GM23338 (cell line): ENCODE measurements around the gene IFITM1. TPM values are rescaled to one million over a fixed set of nuclear protein-coding genes. Genes with fewer than 3 reads are reported as not detected.

Experiments
- ATAC-seq: fragments of 200-7000 bp; cut with Tn5 transposase; 3 replicates; pipeline ENCODE4 v1.9.1; 2020
- DNase-seq: peaks from one replicate; pipeline ENCODE4 v3.0.0-alpha.2; 2015; ENCODE audit warnings: low spot score
- H2AFZ ChIP-seq: fragments of 200-600 bp; sonication (generic); 2 replicates; pipeline ENCODE4 v1.8.0; 2016; ENCODE audit warnings: antibody characterized with exemption, mild to moderate bottlenecking, moderate library complexity
- H3F3A ChIP-seq: fragments of 200-600 bp; sonication (generic); replicated peaks from 2 replicates; pipeline ENCODE4 v1.8.0; 2017; ENCODE audit warnings: antibody characterized with exemption, mixed run types, low read depth
- H3K27ac ChIP-seq: fragments of 200-600 bp; sonication (generic); 2 replicates; pipeline ENCODE4 v1.6.1; 2016; ENCODE audit warnings: low read depth
- H3K27me3 ChIP-seq: fragments of 200-600 bp; sonication (generic); 2 replicates; pipeline ENCODE4 v1.8.0; 2016; ENCODE audit warnings: mild to moderate bottlenecking, mixed run types, moderate library complexity; ENCODE audit not compliant: insufficient read depth
- H3K36me3 ChIP-seq: fragments of 200-600 bp; sonication (generic); 2 replicates; pipeline ENCODE4 v1.8.0; 2016; ENCODE audit warnings: mild to moderate bottlenecking; ENCODE audit not compliant: insufficient read depth
- H3K4me1 ChIP-seq: fragments of 200-600 bp; sonication (generic); 2 replicates; pipeline ENCODE4 v1.8.0; 2016; ENCODE audit warnings: mild to moderate bottlenecking, moderate library complexity; ENCODE audit not compliant: insufficient read depth
- H3K4me2 ChIP-seq: fragments of 200-600 bp; sonication (generic); 2 replicates; pipeline ENCODE4 v1.7.1; 2017; ENCODE audit warnings: mixed run types
- H3K4me3 ChIP-seq: fragments of 200-600 bp; sonication (generic); 2 replicates; pipeline ENCODE4 v1.6.1; 2016; ENCODE audit warnings: mixed run types
- H3K79me2 ChIP-seq: fragments of 200-600 bp; sonication (generic); replicated peaks from 2 replicates; pipeline ENCODE4 v1.8.0; 2017; ENCODE audit warnings: mild to moderate bottlenecking; ENCODE audit not compliant: insufficient read depth
- H3K9me2 ChIP-seq: fragments of 200-600 bp; sonication (generic); 2 replicates; pipeline ENCODE4 v1.8.0; 2017; ENCODE audit not compliant: insufficient read depth
- H4K20me1 ChIP-seq: fragments of 200-600 bp; sonication (generic); replicated peaks from 2 replicates; pipeline ENCODE4 v1.8.0; 2017; ENCODE audit warnings: mild to moderate bottlenecking; ENCODE audit not compliant: insufficient read depth
- H3K27ac Mint-ChIP-seq: 2 replicates; pipeline ENCODE4 v1.8.0; 2020; ENCODE audit warnings: inconsistent platforms, mild to moderate bottlenecking, moderate library complexity, mixed read lengths
- H3K27me3 Mint-ChIP-seq: 3 replicates; pipeline ENCODE4 v1.8.0; 2022; ENCODE audit warnings: low read depth, mild to moderate bottlenecking, moderate library complexity, mixed read lengths, inconsistent platforms; ENCODE audit not compliant: insufficient read depth, poor library complexity
- H3K36me3 Mint-ChIP-seq: 3 replicates; pipeline ENCODE4 v1.8.0; 2021; ENCODE audit warnings: low read depth, mild to moderate bottlenecking, inconsistent platforms, moderate library complexity, mixed read lengths
- H3K4me1 Mint-ChIP-seq: 3 replicates; pipeline ENCODE4 v1.8.0; 2020; ENCODE audit warnings: mild to moderate bottlenecking, inconsistent platforms, mixed read lengths
- H3K4me3 Mint-ChIP-seq: 3 replicates; pipeline ENCODE4 v1.8.0; 2021; ENCODE audit warnings: moderate library complexity, mild to moderate bottlenecking, inconsistent platforms, mixed read lengths
- H3K9me3 Mint-ChIP-seq: 3 replicates; pipeline ENCODE4 v1.8.0; 2020; ENCODE audit warnings: moderate library complexity, mild to moderate bottlenecking, inconsistent platforms, mixed read lengths
- CREB1 ChIP-seq: fragments of 250-450 bp; sonication (Bioruptor Pico); IDR thresholded peaks from 2 replicates; pipeline ENCODE4 v1.5.0; 2020; ENCODE audit warnings: low read depth, mild to moderate bottlenecking, moderate library complexity
- ETS1 ChIP-seq: IDR thresholded peaks from 2 replicates; pipeline ENCODE4 v1.6.1; 2016; ENCODE audit warnings: antibody characterized with exemption
- EZH2 ChIP-seq: fragments of 200-600 bp; sonication (generic); IDR thresholded peaks from one replicate; pipeline ENCODE4 v1.8.0; 2017; ENCODE audit warnings: antibody characterized with exemption, mild to moderate bottlenecking, low read depth; ENCODE audit not compliant: unreplicated experiment
- JUNB ChIP-seq: IDR thresholded peaks from one replicate; pipeline ENCODE4 v1.6.1; 2016; ENCODE audit warnings: antibody characterized with exemption; ENCODE audit not compliant: unreplicated experiment
- NANOG ChIP-seq: IDR thresholded peaks from 2 replicates; pipeline ENCODE4 v1.6.1; 2016; ENCODE audit warnings: antibody characterized with exemption, borderline replicate concordance
- POLR2AphosphoS5 ChIP-seq: IDR thresholded peaks from 2 replicates; pipeline ENCODE4 v1.6.1; 2016; ENCODE audit warnings: antibody characterized with exemption, low read depth
- ZNF114 ChIP-seq: fragments of 250-450 bp; sonication (Bioruptor Pico); IDR thresholded peaks from 2 replicates; pipeline ENCODE4 v1.5.0; 2020; ENCODE audit warnings: mild to moderate bottlenecking, moderate library complexity
- ZNF462 ChIP-seq: fragments of 250-450 bp; sonication (Bioruptor Pico); IDR thresholded peaks from 2 replicates; pipeline ENCODE4 v1.5.0; 2020; ENCODE audit warnings: mild to moderate bottlenecking, moderate library complexity
- polyA plus RNA-seq: library from polyadenylated mRNA; unstranded; fragments of >200 nt; fragmentation: Nextera tagmentation; extraction: Ambion mirVana; gene quantifications from 2 replicates; pipeline ENCODE4 v1.2.1, GENCODE V29; 2016
- total RNA-seq: library from RNA; depleted of rRNA; stranded (reverse); fragments of >200 nt; shearing (Covaris generic); gene quantifications from 2 replicates; pipeline ENCODE4 v1.2.3, GENCODE V29; 2014
- TF ChIP-seq, protein P1 (sequence below), 2 experiments: fragments of 200-600 bp in 1 of 2; sonication (generic) in 1 of 2; conservative IDR thresholded peaks; 2 replicates each; pipeline versions ENCODE4 v1.5.1 to v1.6.1; 2016 to 2017; ENCODE audit warnings: antibody characterized with exemption in 2 of 2, low read depth in 2 of 2, mild to moderate bottlenecking in 2 of 2, moderate library complexity in 1 of 2

The IFITM1 gene
- total and polyA plus RNA-seq, 2 experiments from 2014 or later, result 396 to 1,194 TPM

- H3K4me1 Mint-ChIP-seq, result peaks cover 28% of the 10 kb centered on the region
- H3K36me3 ChIP-seq, result no peaks in the 10 kb centered on the region
- no peak overlapping the region for H3K4me3 ChIP-seq
- H3K27ac ChIP-seq, result no peak overlapping the region
- no peak overlapping the region for H3K27ac Mint-ChIP-seq
- H3K79me2 ChIP-seq, result no peaks in the 10 kb centered on the region
- ATAC-seq, result no peak
- peaks cover 55% of the 10 kb centered on the region for H3K27me3 ChIP-seq
- H2AFZ ChIP-seq, result no peak overlapping the region
- no peaks in the 10 kb centered on the region for H3K9me2 ChIP-seq
- H3K27me3 Mint-ChIP-seq, result peaks cover 56% of the 10 kb centered on the region
- H3K4me3 Mint-ChIP-seq, result no peak overlapping the region
- H3K9me3 Mint-ChIP-seq, result peaks cover 2% of the 10 kb centered on the region; the same call in 1 of the 3 replicates
- no peak for TF ChIP-seq POLR2AphosphoS5
- no peak for TF ChIP-seq ETS1
- TF ChIP-seq EZH2, result no peak
- no peak for TF ChIP-seq NANOG
- no peak for TF ChIP-seq JUNB
- no peak for TF ChIP-seq ZNF462 (CRISPR knock-in tag)
- TF ChIP-seq CREB1 (CRISPR knock-in tag), result no peak
- TF ChIP-seq ZNF114, result no peak
- TF ChIP-seq, protein P1, sequence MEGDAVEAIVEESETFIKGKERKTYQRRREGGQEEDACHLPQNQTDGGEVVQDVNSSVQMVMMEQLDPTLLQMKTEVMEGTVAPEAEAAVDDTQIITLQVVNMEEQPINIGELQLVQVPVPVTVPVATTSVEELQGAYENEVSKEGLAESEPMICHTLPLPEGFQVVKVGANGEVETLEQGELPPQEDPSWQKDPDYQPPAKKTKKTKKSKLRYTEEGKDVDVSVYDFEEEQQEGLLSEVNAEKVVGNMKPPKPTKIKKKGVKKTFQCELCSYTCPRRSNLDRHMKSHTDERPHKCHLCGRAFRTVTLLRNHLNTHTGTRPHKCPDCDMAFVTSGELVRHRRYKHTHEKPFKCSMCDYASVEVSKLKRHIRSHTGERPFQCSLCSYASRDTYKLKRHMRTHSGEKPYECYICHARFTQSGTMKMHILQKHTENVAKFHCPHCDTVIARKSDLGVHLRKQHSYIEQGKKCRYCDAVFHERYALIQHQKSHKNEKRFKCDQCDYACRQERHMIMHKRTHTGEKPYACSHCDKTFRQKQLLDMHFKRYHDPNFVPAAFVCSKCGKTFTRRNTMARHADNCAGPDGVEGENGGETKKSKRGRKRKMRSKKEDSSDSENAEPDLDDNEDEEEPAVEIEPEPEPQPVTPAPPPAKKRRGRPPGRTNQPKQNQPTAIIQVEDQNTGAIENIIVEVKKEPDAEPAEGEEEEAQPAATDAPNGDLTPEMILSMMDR (conservative IDR thresholded peaks at IDR 0.05; ENCODE audit: low read depth in 2 of 2), result no peak
- no peaks in the 10 kb centered on the region; the same call in 2 of the 3 replicates for H3K36me3 Mint-ChIP-seq
- H3K4me2 ChIP-seq, result no peak overlapping the region
- H3F3A ChIP-seq, result peaks cover 6% of the 10 kb centered on the region; the same call in 1 of the 2 replicates
- no peaks in the 10 kb centered on the region for H3K4me1 ChIP-seq
- DNase-seq, result no peak
- H4K20me1 ChIP-seq, result no peaks in the 10 kb centered on the region
Measured at GRCh38 chr11:285021-285893, 28.6 kb upstream of the IFITM1 start.
